Transverse colon (tissue), 4 donors: ENCODE measurements around the gene SLC29A3. TPM values are rescaled to one million over a fixed set of nuclear protein-coding genes. Genes with fewer than 3 reads are reported as not detected.

Source experiments
- DNase-seq: peaks from one replicate; pipeline ENCODE4 v3.0.0-alpha.2; 2019
- H3K27ac ChIP-seq, 4 donors: fragments of 200-600 bp; sonication (generic); 2 replicates each; pipeline ENCODE4 v1.5.1; 2016 to 2018; ENCODE audit warnings: inconsistent platforms in 4 of 4
- H3K27me3 ChIP-seq: fragments of 200-600 bp; sonication (generic); 2 replicates; pipeline ENCODE4 v1.5.1; 2017; ENCODE audit warnings: inconsistent platforms
- H3K36me3 ChIP-seq, 4 donors: fragments of 200-600 bp; sonication (generic); 2 replicates each; pipeline ENCODE4 v1.5.1; 2017 to 2019; ENCODE audit warnings: inconsistent platforms in 4 of 4
- H3K4me1 ChIP-seq, 4 donors: fragments of 200-600 bp; sonication (generic); 2 replicates each; pipeline ENCODE4 v1.5.1; 2017 to 2020; ENCODE audit warnings: inconsistent platforms in 4 of 4
- H3K4me3 ChIP-seq, 4 donors: fragments of 200-600 bp; sonication (generic); 1 replicate in 1 of 4; 2 replicates in 3 of 4; pipeline versions ENCODE4 v1.5.1 to v1.6.1; 2017 to 2019; ENCODE audit warnings: inconsistent platforms in 4 of 4
- H3K9me3 ChIP-seq, 2 donors: fragments of 200-600 bp; sonication (generic); 2 replicates each; pipeline ENCODE4 v1.5.1; 2017 to 2019; ENCODE audit warnings: inconsistent platforms in 2 of 2
- EP300 ChIP-seq: sonication (generic); formaldehyde crosslinking; IDR thresholded peaks from one replicate; pipeline ENCODE4 v1.6.1; 2017; ENCODE audit warnings: antibody characterized with exemption, low read depth
- POLR2A ChIP-seq: fragments of 450-650 bp; IDR thresholded peaks from one replicate; pipeline ENCODE4 v1.6.1; 2016; ENCODE audit warnings: antibody characterized with exemption, mild to moderate bottlenecking, moderate library complexity
- POLR2AphosphoS5 ChIP-seq, 3 donors: sonication (generic); formaldehyde crosslinking; IDR thresholded peaks; one replicate each; pipeline ENCODE4 v1.6.1; 2016; ENCODE audit warnings: antibody characterized with exemption in 3 of 3
- WGBS, 2 donors: methylation state at CpG; one replicate each; pipeline ENCODE4 v1.1.5; 2018; ENCODE audit warnings: low coverage in 1 of 2; 5-methylcytosine and 5-hydroxymethylcytosine counted together
- in situ Hi-C, 4 donors: fragments of 200-750 bp; cut with MboI; loops; one replicate each; pipeline versions ENCODE4 v1.15.0 to v1.15.1; 2017; ENCODE audit warnings: low sequenced_read_pairs in 3 of 4, low pct_ligation_motif_present in 1 of 4, low pct_unique_long_range_greater_than_20kb in 1 of 4
- intact Hi-C: fragments of 100-400 bp; cut with DNase I; formaldehyde crosslinking; loops from one replicate; pipeline ENCODE4 v1.15.1; 2023; ENCODE audit warnings: low total_unique reads
- total RNA-seq, 4 donors: library from RNA; depleted of rRNA; stranded (reverse); fragments of >200 nt; gene quantifications; one replicate each; pipeline ENCODE4 v1.1.0, GENCODE V29; 2016
- TF ChIP-seq, protein P1 (sequence below), 5 experiments: fragments of 200-600 bp in 3 of 5; fragments of 450-650 bp in 2 of 5; sonication (generic) in 3 of 5; IDR thresholded peaks; 1 replicate in 2 of 5; 2 replicates in 3 of 5; pipeline ENCODE4 v1.5.1; 2016 to 2017; ENCODE audit warnings: antibody characterized with exemption in 5 of 5, inconsistent platforms in 3 of 5, mild to moderate bottlenecking in 2 of 5, moderate library complexity in 1 of 5

Gene SLC29A3
- total RNA-seq, 4 donors from 2014 or later, result 0.75 to 6.4 (median 3.4) TPM

DNA sequence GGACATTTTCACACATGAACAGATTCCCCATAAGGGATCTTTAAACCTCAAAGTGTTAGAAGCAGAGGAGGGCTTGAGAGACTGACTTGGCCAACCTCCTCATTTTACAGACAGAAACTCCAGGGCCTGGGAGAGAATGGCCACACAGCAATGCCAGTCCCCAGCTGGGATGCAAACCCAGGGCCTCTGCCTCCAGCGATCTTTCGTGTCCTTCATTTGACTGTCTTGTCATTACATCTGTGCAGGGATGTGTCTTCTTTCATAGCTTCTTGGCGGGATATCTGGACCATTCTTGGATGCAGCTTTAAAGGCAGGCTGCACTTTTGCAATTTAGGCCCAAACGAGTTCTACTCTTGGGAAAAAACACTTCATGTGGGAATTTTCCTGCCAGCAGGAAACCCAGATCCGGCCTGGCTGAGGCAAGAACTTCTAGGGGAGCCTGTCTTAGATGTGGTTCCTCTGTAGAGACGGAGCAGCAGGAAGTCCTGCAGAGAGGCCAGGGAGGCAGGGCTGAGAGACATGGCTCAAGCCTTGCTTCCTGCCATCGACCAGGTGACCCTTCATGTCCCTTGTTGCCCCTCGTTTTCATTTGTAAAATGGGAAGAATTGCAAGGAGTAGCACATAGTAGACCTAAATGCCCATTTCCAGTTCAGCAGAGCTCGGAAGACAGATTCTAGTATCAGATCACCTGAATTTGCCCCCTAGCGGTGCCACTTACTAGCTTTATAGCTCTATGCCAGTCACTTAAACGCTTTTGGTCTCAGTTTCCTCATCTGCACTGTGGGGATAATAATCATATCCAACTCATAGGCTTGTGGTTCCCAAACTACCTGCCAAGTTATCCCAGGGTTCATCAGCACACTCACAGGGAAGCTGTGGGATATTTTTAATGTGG lies 43.9 kb upstream of the SLC29A3 start:
- in situ Hi-C loops, result loop anchor here in 1 of 4 donors (10.0 kb wide), 1 partner anchor 350 kb away; no protein-coding TSS in a partner anchor
- TF ChIP-seq POLR2A, result no peak
- no peak for TF ChIP-seq POLR2AphosphoS5 (IDR thresholded peaks at IDR 0.05)
- TF ChIP-seq, protein P1, sequence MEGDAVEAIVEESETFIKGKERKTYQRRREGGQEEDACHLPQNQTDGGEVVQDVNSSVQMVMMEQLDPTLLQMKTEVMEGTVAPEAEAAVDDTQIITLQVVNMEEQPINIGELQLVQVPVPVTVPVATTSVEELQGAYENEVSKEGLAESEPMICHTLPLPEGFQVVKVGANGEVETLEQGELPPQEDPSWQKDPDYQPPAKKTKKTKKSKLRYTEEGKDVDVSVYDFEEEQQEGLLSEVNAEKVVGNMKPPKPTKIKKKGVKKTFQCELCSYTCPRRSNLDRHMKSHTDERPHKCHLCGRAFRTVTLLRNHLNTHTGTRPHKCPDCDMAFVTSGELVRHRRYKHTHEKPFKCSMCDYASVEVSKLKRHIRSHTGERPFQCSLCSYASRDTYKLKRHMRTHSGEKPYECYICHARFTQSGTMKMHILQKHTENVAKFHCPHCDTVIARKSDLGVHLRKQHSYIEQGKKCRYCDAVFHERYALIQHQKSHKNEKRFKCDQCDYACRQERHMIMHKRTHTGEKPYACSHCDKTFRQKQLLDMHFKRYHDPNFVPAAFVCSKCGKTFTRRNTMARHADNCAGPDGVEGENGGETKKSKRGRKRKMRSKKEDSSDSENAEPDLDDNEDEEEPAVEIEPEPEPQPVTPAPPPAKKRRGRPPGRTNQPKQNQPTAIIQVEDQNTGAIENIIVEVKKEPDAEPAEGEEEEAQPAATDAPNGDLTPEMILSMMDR (IDR thresholded peaks at IDR 0.05), result no peak
- no peak for TF ChIP-seq EP300
- H3K36me3 ChIP-seq, result no peaks in the 10 kb centered on the region
- H3K27me3 ChIP-seq, result no peaks in the 10 kb centered on the region
- no peaks in the 10 kb centered on the region for H3K9me3 ChIP-seq
- H3K4me1 ChIP-seq, result no peaks in the 10 kb centered on the region
- H3K27ac ChIP-seq, result no peak overlapping the region
- DNase-seq, result no peak
- intact Hi-C loops, result no loop called here
- 67 to 78% methylated on average over 10 of the region's 11 CpGs for WGBS, 2 donors
- H3K4me3 ChIP-seq, result no peak overlapping the region

DNA sequence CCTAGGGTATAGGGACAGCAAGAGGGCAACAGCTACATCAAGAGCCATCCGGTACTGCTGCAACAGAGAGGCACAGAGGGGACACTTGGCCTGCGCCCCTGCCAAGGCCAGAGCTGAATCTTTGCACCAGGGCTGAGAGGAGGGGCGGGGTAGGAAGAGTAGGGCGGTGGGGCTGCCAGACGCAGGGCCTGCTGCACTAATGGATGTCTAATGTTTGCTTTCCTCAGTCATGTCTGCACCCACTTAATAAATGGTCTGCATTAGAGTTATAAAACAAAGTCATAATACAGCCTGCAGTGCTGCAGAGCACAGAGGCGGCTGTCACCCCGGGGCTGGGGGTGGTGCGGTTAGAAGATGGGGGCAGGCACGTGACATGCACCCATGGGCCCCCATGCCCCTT lies 42.2 kb upstream of the SLC29A3 start:
- Histone ChIP-seq H3K9me3 (no peaks in the 10 kb centered on the region), H3K36me3 (no peaks in the 10 kb centered on the region), H3K4me3 (no peak overlapping the region), H3K27ac (no peak overlapping the region), H3K4me1 (no peaks in the 10 kb centered on the region), H3K27me3 (no peaks in the 10 kb centered on the region)
- no peak for DNase-seq
- in situ Hi-C loops (loop anchor here in 1 of 4 donors (10.0 kb wide), 1 partner anchor 352 kb away; no protein-coding TSS in a partner anchor), intact Hi-C loops (no loop called here)
- no peak for TF ChIP-seq POLR2A
- no peak for TF ChIP-seq POLR2AphosphoS5 (IDR thresholded peaks at IDR 0.05)
- TF ChIP-seq EP300, result no peak
- TF ChIP-seq, protein P1 (IDR thresholded peaks at IDR 0.05), result no peak
- 86% methylated on average over 9 of the region's 9 CpGs; no CpG with 5 or more reads in 1 of the 2 donors for WGBS, 2 donors

DNA sequence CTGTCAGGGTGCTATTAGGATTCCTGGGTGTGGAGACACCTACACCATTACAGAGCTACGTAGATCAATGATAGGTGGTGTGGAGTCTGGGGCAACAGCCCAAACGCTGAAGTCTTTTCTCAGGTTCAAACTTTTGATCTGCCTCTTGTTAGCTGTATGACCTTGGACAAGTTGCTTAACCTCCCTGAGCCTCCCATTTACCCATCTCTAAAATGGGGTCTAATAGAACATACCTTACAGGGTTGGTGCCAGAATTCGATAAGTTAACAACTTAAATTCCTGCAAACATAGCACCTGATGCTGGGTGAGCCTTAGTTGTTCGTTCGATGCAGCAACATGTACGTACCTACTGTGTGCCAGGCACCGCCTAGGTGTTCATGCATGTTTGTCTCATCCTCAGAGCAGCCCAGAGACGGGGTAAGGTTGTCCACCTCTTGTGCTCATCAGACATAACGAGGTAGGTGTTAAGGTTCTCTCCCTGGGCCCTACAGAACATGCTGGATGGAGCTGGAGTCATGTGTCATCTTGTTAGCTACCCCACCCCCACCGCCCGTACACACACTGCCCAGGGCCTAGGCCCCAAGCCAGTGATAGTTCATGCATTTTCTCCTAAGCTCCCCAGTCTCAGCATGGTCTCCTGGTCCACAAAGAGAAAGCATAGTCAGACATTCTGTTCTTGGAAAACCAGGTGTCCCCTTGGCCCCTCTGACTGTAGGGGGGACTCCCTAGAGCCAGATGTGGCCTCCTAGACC lies 41.0 kb upstream of the SLC29A3 start:
- 80 to 90% methylated on average over 2 to 11 of the region's 11 CpGs for WGBS, 2 donors
- TF ChIP-seq, protein P1 (IDR thresholded peaks at IDR 0.05), result no peak
- TF ChIP-seq POLR2A, result no peak
- TF ChIP-seq POLR2AphosphoS5 (IDR thresholded peaks at IDR 0.05), result no peak
- TF ChIP-seq EP300, result no peak
- intact Hi-C loops, result no loop called here

More for the DNA sequence above, 41.0 kb upstream of the SLC29A3 start:
- H3K27ac ChIP-seq, result no peak overlapping the region
- H3K4me3 ChIP-seq, result no peak overlapping the region
- in situ Hi-C loops, result loop anchor here in 1 of 4 donors (10.0 kb wide), 1 partner anchor 353 kb away; no protein-coding TSS in a partner anchor
- DNase-seq, result no peak
- no peaks in the 10 kb centered on the region for H3K27me3 ChIP-seq
- no peaks in the 10 kb centered on the region for H3K9me3 ChIP-seq
- no peaks in the 10 kb centered on the region for H3K36me3 ChIP-seq
- H3K4me1 ChIP-seq, result no peaks in the 10 kb centered on the region
